Measurements from ENCODE around the gene CLCNKB.
"Not testable (repeated sequence)": the region's sequence is repeated elsewhere in the genome, so short reads cannot be mapped to it uniquely, and the experiment has no call there.

CLCNKB gene

GRCh38 chr1:16015960-16016901 is 27.4 kb upstream of the CLCNKB start:
- peak; percentile 27 for DNase-seq (ENCODE audit: low read depth)
- no peaks in the 10 kb centered on the region for H3K27me3 ChIP-seq (replicated peaks; ENCODE audit: control insufficient read depth, insufficient read depth, low read length)
- H3K9me3 ChIP-seq (ENCODE audit: control insufficient read depth, low read length), result no peaks in the 10 kb centered on the region
- H3K4me3 ChIP-seq (ENCODE audit: low read length), result peak overlapping the region; percentile 79
- H3K9ac ChIP-seq (ENCODE audit: low read length), result peak overlapping the region; percentile 90
- H3K36me3 ChIP-seq (ENCODE audit: control insufficient read depth, insufficient read depth, low read length, severe bottlenecking), result no peaks in the 10 kb centered on the region
- H3K4me1 ChIP-seq (ENCODE audit: control insufficient read depth, insufficient read depth, low read length), result peaks cover 70% of the 10 kb centered on the region

DNA sequence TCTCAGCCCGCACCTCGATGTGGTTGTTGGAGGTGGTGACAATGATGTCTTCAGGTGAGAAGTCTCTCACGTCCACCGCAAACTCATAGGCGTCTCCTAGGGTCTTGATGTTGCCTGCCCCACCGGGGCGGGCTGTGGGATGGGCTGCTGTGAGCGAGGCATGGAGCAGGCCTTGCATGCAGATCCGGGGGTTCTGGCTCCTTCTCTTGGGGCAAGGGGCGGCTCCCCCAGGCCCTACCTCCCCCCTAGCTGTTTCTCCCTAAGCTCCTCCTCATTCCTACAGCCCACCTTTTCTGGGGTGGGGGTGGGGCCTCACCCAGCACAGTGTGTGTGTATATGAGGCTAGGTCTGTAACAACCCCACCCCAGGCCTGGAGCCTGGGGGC is 26.5 kb upstream of the CLCNKB start:
- no peaks in the 10 kb centered on the region for H3K9me3 ChIP-seq (ENCODE audit: control insufficient read depth, low read length)
- no peak for DNase-seq (ENCODE audit: low read depth)
- peaks cover 4% of the 10 kb centered on the region for H3K27me3 ChIP-seq (replicated peaks; ENCODE audit: control insufficient read depth, insufficient read depth, low read length)
- no peaks in the 10 kb centered on the region for H3K36me3 ChIP-seq (ENCODE audit: control insufficient read depth, insufficient read depth, low read length, severe bottlenecking)
- peak overlapping the region; percentile 79 for H3K4me3 ChIP-seq (ENCODE audit: low read length)
- peaks cover 70% of the 10 kb centered on the region for H3K4me1 ChIP-seq (ENCODE audit: control insufficient read depth, insufficient read depth, low read length)
- peak overlapping the region; percentile 90 for H3K9ac ChIP-seq (ENCODE audit: low read length)

DNA sequence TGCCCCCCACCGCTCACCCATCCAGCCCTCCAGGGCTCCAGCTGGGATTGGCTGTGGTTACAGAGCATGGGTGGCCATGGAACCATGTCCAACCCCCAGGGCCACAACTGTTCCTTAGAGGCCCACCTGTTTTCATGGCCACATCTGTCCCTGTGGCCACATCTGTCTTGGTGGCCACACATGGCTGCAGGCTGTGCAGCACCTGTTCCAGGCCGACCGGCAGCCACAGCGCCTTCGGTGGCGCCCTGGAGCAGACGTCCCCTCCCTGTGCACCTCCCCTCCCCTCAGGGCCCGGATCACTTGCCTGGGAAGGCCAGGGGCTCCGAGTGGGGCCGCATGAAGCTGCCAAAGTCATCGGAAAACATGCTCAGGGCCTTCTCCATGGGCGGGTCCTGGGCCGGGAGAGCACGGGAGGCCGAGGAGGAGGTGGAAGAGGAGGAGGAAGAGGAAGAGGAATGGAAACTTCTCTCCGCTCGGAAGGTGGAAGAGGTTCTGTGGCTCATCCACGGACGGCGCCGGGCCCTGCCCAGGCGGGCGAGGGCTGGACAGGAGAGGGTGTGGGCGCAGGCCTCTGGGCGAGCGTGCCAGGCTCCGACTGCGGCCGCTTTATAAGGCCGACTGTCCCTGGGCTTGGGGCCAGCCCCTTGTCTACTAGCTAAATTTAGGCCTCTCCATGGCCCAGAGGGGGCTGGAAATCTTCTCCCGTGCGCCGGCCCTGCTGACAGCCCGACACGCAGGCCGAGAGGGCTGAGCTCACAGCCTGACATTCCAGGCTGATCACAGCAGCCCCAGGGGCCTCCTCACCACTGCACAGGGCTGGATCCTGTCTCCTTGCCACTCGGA is 25.9 kb upstream of the CLCNKB start, which contains the start of gene HSPB7:
TSS of gene HSPB7 (minus strand) at position 583 of the 843 bp plus-strand sequence. CDS start at position 503, 80 bp downstream.
- H3K27me3 ChIP-seq (replicated peaks; ENCODE audit: control insufficient read depth, insufficient read depth, low read length), result peaks cover 4% of the 10 kb centered on the region
- H3K9me3 ChIP-seq (ENCODE audit: control insufficient read depth, low read length), result no peaks in the 10 kb centered on the region
- DNase-seq (ENCODE audit: low read depth), result peak; percentile 93
- H3K4me3 ChIP-seq (ENCODE audit: low read length), result peak within 1 kb of the TSS; percentile 79
- no peaks in the 10 kb centered on the region for H3K36me3 ChIP-seq (ENCODE audit: control insufficient read depth, insufficient read depth, low read length, severe bottlenecking)
- peaks cover 66% of the 10 kb centered on the region for H3K4me1 ChIP-seq (ENCODE audit: control insufficient read depth, insufficient read depth, low read length)
- peak within 1 kb of the TSS; percentile 90 for H3K9ac ChIP-seq (ENCODE audit: low read length)

DNA sequence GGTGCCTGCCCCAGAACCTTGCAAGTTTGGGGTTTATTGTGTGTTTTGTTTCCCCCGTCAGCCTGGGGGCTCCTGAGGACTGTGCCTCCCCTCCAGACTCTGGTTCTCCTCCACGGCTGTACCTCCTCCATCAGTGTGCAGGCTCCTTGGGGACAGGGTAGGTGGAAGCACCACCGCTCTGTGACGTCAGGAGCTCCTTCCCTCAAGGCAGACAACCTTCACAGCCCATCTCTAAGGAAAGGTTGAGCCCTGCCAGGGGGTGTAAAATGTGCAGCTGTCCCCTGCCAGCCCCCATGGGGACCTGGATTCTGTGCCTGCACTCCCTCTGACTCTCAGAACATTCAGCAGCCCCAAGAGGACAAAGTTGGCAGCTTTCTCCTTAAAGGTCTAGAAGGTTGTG is 25.3 kb upstream of the CLCNKB start:
- H3K9ac ChIP-seq (ENCODE audit: low read length), result peak overlapping the region; percentile 90
- DNase-seq (ENCODE audit: low read depth), result no peak
- no peaks in the 10 kb centered on the region for H3K9me3 ChIP-seq (ENCODE audit: control insufficient read depth, low read length)
- H3K36me3 ChIP-seq (ENCODE audit: control insufficient read depth, insufficient read depth, low read length, severe bottlenecking), result no peaks in the 10 kb centered on the region
- peaks cover 4% of the 10 kb centered on the region for H3K27me3 ChIP-seq (replicated peaks; ENCODE audit: control insufficient read depth, insufficient read depth, low read length)
- H3K4me3 ChIP-seq (ENCODE audit: low read length), result peak overlapping the region; percentile 79
- H3K4me1 ChIP-seq (ENCODE audit: control insufficient read depth, insufficient read depth, low read length), result peaks cover 63% of the 10 kb centered on the region

DNA sequence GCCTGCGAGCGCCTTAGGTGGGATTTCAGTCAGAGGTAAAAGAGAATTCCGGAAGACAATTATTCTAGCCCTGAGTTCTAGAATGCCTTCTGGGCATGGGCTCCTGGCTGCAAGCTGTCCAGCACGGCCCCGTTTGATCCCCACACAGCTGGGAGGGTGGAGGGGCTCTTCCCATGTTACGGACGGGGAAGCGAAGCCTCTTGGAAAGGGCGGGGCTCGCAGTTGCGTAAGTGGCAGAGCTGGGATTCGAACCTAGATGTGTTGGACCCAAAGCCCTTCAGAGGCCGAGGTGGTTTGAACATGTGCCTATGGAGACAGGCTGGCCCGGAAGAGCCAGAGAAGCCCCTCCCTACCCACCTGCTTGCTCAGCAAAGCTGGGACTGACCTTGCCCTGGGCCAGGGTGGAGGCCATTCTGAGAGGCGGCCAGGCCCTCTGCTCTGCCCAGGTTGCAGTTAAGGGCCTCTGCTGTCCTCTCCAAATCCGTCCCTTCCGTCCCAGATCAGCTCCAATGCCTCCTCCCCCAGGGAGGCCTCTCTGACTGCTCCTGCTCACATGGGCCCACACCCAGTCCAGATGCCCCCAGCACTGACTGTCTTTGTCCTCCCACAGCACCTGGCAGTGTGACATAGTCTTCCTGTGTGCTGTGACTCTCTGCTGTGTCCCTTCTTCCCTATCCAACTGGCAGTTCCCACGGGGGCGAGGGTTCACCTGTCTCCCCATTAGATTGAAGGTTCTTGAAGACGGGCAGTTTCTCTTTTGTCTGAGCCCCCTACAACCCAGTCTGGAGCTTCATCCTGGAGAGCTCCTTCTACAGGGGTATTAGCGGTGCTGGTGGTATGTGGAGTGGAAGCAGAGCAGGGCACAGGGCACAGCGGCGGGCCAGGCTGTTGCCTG is 24.6 kb upstream of the CLCNKB start:
- peaks cover 4% of the 10 kb centered on the region for H3K27me3 ChIP-seq (replicated peaks; ENCODE audit: control insufficient read depth, insufficient read depth, low read length)

GRCh38 chr1:16019644-16020277 is 23.8 kb upstream of the CLCNKB start:
- peak; percentile 59 for DNase-seq (ENCODE audit: low read depth)
- Histone ChIP-seq H3K4me3 (ENCODE audit: low read length) (no peak overlapping the region), H3K9ac (ENCODE audit: low read length) (peak overlapping the region; percentile 38), H3K27me3 (replicated peaks; ENCODE audit: control insufficient read depth, insufficient read depth, low read length) (peaks cover 4% of the 10 kb centered on the region), H3K9me3 (ENCODE audit: control insufficient read depth, low read length) (no peaks in the 10 kb centered on the region), H3K36me3 (ENCODE audit: control insufficient read depth, insufficient read depth, low read length, severe bottlenecking) (no peaks in the 10 kb centered on the region), H3K4me1 (ENCODE audit: control insufficient read depth, insufficient read depth, low read length) (peaks cover 53% of the 10 kb centered on the region)

More for the DNA sequence above, 24.6 kb upstream of the CLCNKB start:
- H3K9ac ChIP-seq (ENCODE audit: low read length), result peak overlapping the region; percentile 90
- peaks cover 56% of the 10 kb centered on the region for H3K4me1 ChIP-seq (ENCODE audit: control insufficient read depth, insufficient read depth, low read length)
- H3K4me3 ChIP-seq (ENCODE audit: low read length), result peak overlapping the region; percentile 79
- H3K36me3 ChIP-seq (ENCODE audit: control insufficient read depth, insufficient read depth, low read length, severe bottlenecking), result no peaks in the 10 kb centered on the region
- no peaks in the 10 kb centered on the region for H3K9me3 ChIP-seq (ENCODE audit: control insufficient read depth, low read length)
- DNase-seq (ENCODE audit: low read depth), result no peak

DNA sequence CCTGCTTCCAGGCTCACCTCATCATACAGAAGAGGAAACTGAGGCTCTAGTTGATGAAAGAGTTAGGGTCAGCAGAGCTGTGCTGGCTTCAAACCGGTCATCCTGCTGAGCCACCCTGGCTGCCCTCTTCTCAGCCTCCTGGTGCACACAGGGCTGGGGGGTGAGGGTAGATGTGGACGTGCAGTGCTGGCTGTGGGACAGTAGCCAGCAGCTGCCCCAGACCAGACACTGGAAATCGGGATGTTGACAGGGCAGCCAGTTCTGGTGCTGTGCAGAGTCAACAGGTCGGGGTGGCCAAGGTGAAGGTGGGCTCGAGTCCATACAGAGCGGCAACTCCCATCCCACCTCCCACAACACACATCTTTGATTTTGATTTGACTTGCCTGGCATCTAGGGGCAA is 23.3 kb upstream of the CLCNKB start:
- H3K27me3 ChIP-seq (replicated peaks; ENCODE audit: control insufficient read depth, insufficient read depth, low read length), result peaks cover 4% of the 10 kb centered on the region

DNA sequence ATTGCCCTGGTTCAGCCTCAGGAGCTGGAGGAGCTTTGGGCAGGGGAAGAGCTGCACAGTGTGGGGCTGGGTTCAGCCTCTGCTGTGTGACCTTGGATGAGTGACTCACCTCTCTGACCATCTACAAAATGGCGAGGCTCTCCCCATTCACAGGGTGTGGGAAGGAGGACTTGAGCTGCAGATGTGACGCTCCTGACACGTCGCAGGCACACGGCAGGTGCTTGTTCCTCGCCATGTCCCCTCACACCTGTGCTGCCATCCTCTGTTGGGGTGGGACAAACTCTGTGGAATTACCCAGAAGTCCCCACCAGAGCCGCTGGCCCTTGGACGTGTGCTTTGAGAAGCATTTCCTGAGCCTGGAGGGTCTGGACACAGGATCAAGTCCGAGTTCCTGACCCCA is 22.7 kb upstream of the CLCNKB start:
- not testable (repeated sequence) for H3K36me3 ChIP-seq (ENCODE audit: control insufficient read depth, insufficient read depth, low read length, severe bottlenecking); H3K9ac ChIP-seq (ENCODE audit: low read length); H3K4me3 ChIP-seq (ENCODE audit: low read length); H3K27me3 ChIP-seq (replicated peaks; ENCODE audit: control insufficient read depth, insufficient read depth, low read length); H3K9me3 ChIP-seq (ENCODE audit: control insufficient read depth, low read length); DNase-seq (ENCODE audit: low read depth)
- H3K4me1 ChIP-seq (ENCODE audit: control insufficient read depth, insufficient read depth, low read length), result peaks cover 43% of the 10 kb centered on the region

More for the DNA sequence above, 23.3 kb upstream of the CLCNKB start:
- no peak for DNase-seq (ENCODE audit: low read depth)
- peaks cover 48% of the 10 kb centered on the region for H3K4me1 ChIP-seq (ENCODE audit: control insufficient read depth, insufficient read depth, low read length)
- H3K9ac ChIP-seq (ENCODE audit: low read length), result peak overlapping the region; percentile 38
- H3K4me3 ChIP-seq (ENCODE audit: low read length), result no peak overlapping the region
- no peaks in the 10 kb centered on the region for H3K36me3 ChIP-seq (ENCODE audit: control insufficient read depth, insufficient read depth, low read length, severe bottlenecking)
- H3K9me3 ChIP-seq (ENCODE audit: control insufficient read depth, low read length), result no peaks in the 10 kb centered on the region

- no peak within 1 kb of the TSS for H3K9ac ChIP-seq (ENCODE audit: low read length)
- no peak within 1 kb of the TSS for H3K4me3 ChIP-seq (ENCODE audit: low read length)
- DNase-seq (ENCODE audit: low read depth), result no peak
- no peaks in the 10 kb centered on the region for H3K9me3 ChIP-seq (ENCODE audit: control insufficient read depth, low read length)
- H3K4me1 ChIP-seq (ENCODE audit: control insufficient read depth, insufficient read depth, low read length), result peaks cover 37% of the 10 kb centered on the region
- no peaks in the 10 kb centered on the region for H3K36me3 ChIP-seq (ENCODE audit: control insufficient read depth, insufficient read depth, low read length, severe bottlenecking)
- peaks cover 4% of the 10 kb centered on the region for H3K27me3 ChIP-seq (replicated peaks; ENCODE audit: control insufficient read depth, insufficient read depth, low read length)
Observed at GRCh38 chr1:16021681-16022080, 21.9 kb upstream of the CLCNKB start, which contains the start of gene CLCNKA. Gene CLCNKA, plus strand, starts transcription at chr1:16022036. Its CDS starts 584 bp downstream, at chr1:16022620.

DNA sequence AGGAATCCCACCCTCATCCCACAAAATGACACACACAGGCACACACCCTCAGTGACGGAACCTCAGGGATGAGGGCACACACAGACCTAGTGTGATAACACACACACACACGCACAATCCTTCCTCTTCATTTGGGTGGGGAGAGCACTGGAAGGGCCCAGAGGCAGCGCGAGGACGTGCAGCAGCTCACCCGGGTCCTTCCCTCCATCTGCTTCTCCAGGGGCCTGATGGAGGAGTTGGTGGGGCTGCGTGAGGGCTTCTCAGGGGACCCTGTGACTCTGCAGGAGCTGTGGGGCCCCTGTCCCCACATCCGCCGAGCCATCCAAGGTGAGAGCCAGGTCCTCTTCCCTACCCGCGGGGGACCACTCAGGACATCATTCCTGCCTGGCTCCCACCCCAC is 21.2 kb upstream of the CLCNKB start:
- peaks cover 4% of the 10 kb centered on the region for H3K27me3 ChIP-seq (replicated peaks; ENCODE audit: control insufficient read depth, insufficient read depth, low read length)
- DNase-seq (ENCODE audit: low read depth), result no peak

More for the DNA sequence above, 21.2 kb upstream of the CLCNKB start:
- no peak overlapping the region for H3K9ac ChIP-seq (ENCODE audit: low read length)
- H3K36me3 ChIP-seq (ENCODE audit: control insufficient read depth, insufficient read depth, low read length, severe bottlenecking), result no peaks in the 10 kb centered on the region
- H3K4me3 ChIP-seq (ENCODE audit: low read length), result no peak overlapping the region
- no peaks in the 10 kb centered on the region for H3K9me3 ChIP-seq (ENCODE audit: control insufficient read depth, low read length)
- H3K4me1 ChIP-seq (ENCODE audit: control insufficient read depth, insufficient read depth, low read length), result peaks cover 30% of the 10 kb centered on the region
